Fibroblast of upper back skin (primary cell): Measurements from ENCODE around the gene GTF2I.
"Not testable (repeated sequence)": the region's sequence is repeated elsewhere in the genome, so short reads cannot be mapped to it uniquely, and the experiment has no call there.

ENCODE experiments used
- DNase-seq: peaks from one replicate; pipeline ENCODE4 v3.0.0-alpha.2; 2013

Gene GTF2I

GRCh38 chr7:74656837-74657691 is 454 bp upstream of the GTF2I start:
- peak; percentile 98 for DNase-seq

GRCh38 chr7:74658178-74659004 is 873 bp downstream of the GTF2I start:
- peak; percentile 92 for DNase-seq

GRCh38 chr7:74660202-74660601 is 2.7 kb downstream of the GTF2I start:
- DNase-seq, result not testable (repeated sequence)

GRCh38 chr7:74661836-74662794 is 4.6 kb downstream of the GTF2I start:
- DNase-seq, result peak; percentile 26

GRCh38 chr7:74665296-74665938 is 7.9 kb downstream of the GTF2I start:
- no peak for DNase-seq

GRCh38 chr7:74667013-74667412 is 9.5 kb downstream of the GTF2I start:
- DNase-seq, result not testable (repeated sequence)

- DNase-seq, result not testable (repeated sequence)
These were observed 10.0 kb downstream of the GTF2I start for GRCh38 chr7:74667520-74667919.

GRCh38 chr7:74671602-74672001 is 14.1 kb downstream of the GTF2I start:
- DNase-seq, result no peak

- no peak for DNase-seq
These were observed 14.9 kb downstream of the GTF2I start for GRCh38 chr7:74672343-74672915.

GRCh38 chr7:74674166-74674565 is 16.6 kb downstream of the GTF2I start:
- no peak for DNase-seq

GRCh38 chr7:74682829-74683228 is 25.3 kb downstream of the GTF2I start:
- DNase-seq, result no peak

GRCh38 chr7:74683799-74684198 is 26.3 kb downstream of the GTF2I start:
- no peak for DNase-seq

GRCh38 chr7:74684473-74684872 is 27.0 kb downstream of the GTF2I start:
- DNase-seq, result no peak

GRCh38 chr7:74684921-74685320 is 27.4 kb downstream of the GTF2I start:
- DNase-seq, result no peak

- DNase-seq, result no peak
These were observed 33.0 kb downstream of the GTF2I start for GRCh38 chr7:74690474-74690873.

GRCh38 chr7:74704419-74704818 is 46.9 kb downstream of the GTF2I start:
- not testable (repeated sequence) for DNase-seq

GRCh38 chr7:74707238-74707637 is 49.7 kb downstream of the GTF2I start:
- no peak for DNase-seq

GRCh38 chr7:74708569-74709275 is 51.2 kb downstream of the GTF2I start:
- DNase-seq, result no peak

- no peak for DNase-seq
These were observed 52.6 kb downstream of the GTF2I start for GRCh38 chr7:74709880-74710671.

- no peak for DNase-seq
These were observed 56.0 kb downstream of the GTF2I start for GRCh38 chr7:74713567-74713966.
